NCI-H748 treated with DMSO at 0.1 percent for 48 hours (cell line): ENCODE measurements around the gene EME2.
A peak's percentile ranks its signal among the peaks of the same experiment; 100 is the strongest.

ENCODE experiments used
- DNase-seq: peaks from one replicate; lab custom pipeline; 2025; lab: John Stamatoyannopoulos, UW

The EME2 gene

GRCh38 chr16:1778200-1779179 is 5.9 kb downstream of the EME2 start:
- no peak for DNase-seq

- no peak for DNase-seq
These were observed 6.7 kb downstream of the EME2 start for GRCh38 chr16:1779234-1779701.

- DNase-seq, result no peak
These were observed 7.4 kb downstream of the EME2 start for GRCh38 chr16:1779741-1780676.

GRCh38 chr16:1780677-1781072 is 8.1 kb downstream of the EME2 start:
- no peak for DNase-seq

GRCh38 chr16:1781254-1781653 is 8.6 kb downstream of the EME2 start:
- DNase-seq, result no peak

GRCh38 chr16:1781758-1782407 is 9.3 kb downstream of the EME2 start:
- no peak for DNase-seq

- peak; percentile 90 for DNase-seq
These were observed 10.0 kb downstream of the EME2 start, which contains the start of the genes NUBP2 and SPSB3 for GRCh38 chr16:1782408-1783264. Gene NUBP2 (plus strand): TSS chr16:1782960. CDS start chr16:1783021, 61 bp downstream. Gene SPSB3 (minus strand): TSS chr16:1782571. CDS start chr16:1781483, 1,088 bp downstream.

- DNase-seq, result no peak
These were observed 12.6 kb downstream of the EME2 start for GRCh38 chr16:1784977-1785845.

- no peak for DNase-seq
These were observed 13.2 kb downstream of the EME2 start for GRCh38 chr16:1785846-1786170.

- no peak for DNase-seq
These were observed 13.8 kb downstream of the EME2 start for GRCh38 chr16:1786242-1787055.

GRCh38 chr16:1787056-1787321 is 14.4 kb downstream of the EME2 start:
- DNase-seq, result no peak

- no peak for DNase-seq
These were observed 14.9 kb downstream of the EME2 start for GRCh38 chr16:1787322-1788094.

GRCh38 chr16:1788095-1788707 is 15.6 kb downstream of the EME2 start:
- DNase-seq, result no peak

- no peak for DNase-seq
These were observed 16.1 kb downstream of the EME2 start for GRCh38 chr16:1788708-1789100.

- DNase-seq, result no peak
These were observed 17.0 kb downstream of the EME2 start for GRCh38 chr16:1789643-1790045.

- DNase-seq, result no peak
These were observed 17.6 kb downstream of the EME2 start for GRCh38 chr16:1790261-1790610.

GRCh38 chr16:1790611-1791255 is 18.1 kb downstream of the EME2 start:
- DNase-seq, result no peak
